GM19455 (cell line): Measurements from ENCODE around the gene ACTL7B.
A peak's percentile ranks its signal among the peaks of the same experiment; 100 is the strongest.
"Not testable (repeated sequence)": the region's sequence is repeated elsewhere in the genome, so short reads cannot be mapped to it uniquely, and the experiment has no call there.

Experiments
- ATAC-seq: cut with Tn5 transposase; IDR thresholded peaks from one replicate; pipeline ENCODE4 v1.9.1; 2021; ENCODE audit not compliant: unreplicated experiment

Gene ACTL7B, protein sequence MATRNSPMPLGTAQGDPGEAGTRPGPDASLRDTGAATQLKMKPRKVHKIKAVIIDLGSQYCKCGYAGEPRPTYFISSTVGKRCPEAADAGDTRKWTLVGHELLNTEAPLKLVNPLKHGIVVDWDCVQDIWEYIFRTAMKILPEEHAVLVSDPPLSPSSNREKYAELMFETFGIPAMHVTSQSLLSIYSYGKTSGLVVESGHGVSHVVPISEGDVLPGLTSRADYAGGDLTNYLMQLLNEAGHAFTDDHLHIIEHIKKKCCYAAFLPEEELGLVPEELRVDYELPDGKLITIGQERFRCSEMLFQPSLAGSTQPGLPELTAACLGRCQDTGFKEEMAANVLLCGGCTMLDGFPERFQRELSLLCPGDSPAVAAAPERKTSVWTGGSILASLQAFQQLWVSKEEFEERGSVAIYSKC

DNA sequence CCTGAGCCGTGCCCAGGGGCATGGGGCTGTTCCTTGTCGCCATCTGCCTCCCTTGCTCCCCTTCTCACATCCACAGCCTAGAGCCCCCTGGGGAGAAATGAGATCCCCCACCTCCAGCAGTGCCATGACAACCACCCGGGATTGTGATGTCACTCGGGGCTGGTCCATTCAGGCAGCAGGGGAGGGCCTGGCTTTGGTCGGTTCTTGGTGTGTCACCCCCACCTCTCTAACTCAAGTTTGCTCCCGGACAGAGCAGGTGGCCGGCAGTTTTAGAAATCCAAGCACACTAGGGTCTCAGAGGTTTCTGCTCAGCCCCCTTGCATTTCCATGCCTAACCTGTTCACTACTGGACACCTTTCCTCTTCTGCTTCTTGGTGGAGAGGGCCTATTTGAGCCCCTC is at the start of gene ACTL7B:
Gene ACTL7B (minus strand): TSS at position 99 of the 400 bp plus-strand sequence. CDS start 56 bp downstream, at position 43.
- ATAC-seq, result no peak

DNA sequence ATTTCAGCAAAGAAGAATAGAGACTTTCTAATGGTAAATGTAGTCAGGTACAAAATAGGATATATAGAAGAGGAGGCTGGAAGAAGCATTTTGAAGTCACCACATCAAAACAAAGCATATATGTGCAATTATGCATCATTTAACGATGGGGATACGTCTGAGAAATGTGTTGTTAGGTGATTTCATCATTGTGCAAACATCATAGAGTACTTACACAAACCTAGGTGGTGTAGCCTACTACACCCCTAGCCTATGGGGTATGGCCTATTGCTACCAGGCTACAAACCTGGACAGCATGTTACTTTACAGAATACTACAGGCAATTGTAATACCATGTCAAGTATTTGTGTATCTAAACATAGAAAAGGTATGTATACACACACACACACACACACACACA is 49.7 kb upstream of the ACTL7B start:
- no peak for ATAC-seq

DNA sequence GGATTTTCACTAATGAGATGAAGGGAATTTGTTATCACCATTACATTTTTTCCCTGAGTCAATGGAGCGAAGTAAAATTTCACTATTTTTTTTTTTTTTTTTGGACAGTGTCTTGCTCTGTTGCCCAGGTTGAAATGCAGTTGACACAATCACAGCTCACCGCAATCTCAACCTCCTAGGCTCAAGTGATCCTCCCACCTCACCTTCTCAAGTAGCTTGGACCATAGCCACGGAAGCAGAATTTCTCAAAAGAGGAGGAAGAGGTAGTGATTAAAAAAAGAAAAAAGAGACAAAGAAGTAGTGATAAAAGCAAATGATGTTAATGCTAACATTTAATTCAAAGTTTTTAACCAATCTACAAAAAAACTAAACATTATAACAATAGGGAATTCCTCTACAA is 48.4 kb upstream of the ACTL7B start:
- ATAC-seq, result no peak

DNA sequence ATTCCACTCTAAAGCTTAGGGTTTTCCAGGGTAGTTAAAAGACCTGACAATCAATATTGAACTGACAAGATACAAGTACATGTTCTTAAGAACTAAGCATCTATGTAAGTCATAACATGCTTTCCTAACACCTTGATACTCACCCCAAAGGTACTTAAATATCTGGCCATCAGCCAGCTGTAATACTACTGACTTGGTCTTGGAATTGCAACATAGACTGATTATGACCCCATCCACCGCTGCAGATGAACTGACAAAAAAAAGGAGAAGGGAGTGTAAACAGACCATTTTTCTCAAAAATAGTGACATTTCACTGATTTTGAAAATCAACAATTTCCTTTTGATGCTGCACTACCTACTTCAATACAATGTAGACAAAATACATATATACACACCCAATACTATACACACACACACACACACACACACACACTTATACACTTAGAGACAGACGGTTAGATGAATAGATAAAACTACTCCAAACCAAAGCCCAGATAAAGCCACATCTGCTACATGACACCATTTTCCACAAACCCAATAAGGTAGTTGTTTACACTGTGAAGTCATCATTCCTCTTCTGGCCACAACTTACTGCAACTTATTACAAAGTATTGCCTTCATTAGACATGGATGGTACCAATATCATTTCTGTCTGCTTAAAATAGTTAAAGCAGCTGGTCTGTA is 47.8 kb upstream of the ACTL7B start:
- no peak for ATAC-seq

DNA sequence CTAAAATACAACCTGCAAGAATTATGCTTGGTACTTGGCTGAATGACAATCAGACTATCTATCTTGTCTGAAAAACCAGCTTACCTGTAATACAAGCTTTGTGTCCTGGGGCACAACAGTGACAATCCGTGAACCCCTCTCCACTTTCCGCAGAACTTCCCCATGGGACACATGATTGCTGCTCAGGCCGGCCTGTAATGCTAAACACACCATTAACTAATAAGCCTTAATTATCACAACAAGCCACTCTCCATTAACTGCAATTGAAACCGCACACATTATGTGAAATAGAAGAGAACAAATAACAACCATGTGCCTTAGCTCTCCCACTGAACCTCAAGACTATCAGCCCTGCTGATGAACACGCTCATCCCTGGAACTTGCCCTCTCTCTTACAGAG is 44.4 kb upstream of the ACTL7B start:
- no peak for ATAC-seq

DNA sequence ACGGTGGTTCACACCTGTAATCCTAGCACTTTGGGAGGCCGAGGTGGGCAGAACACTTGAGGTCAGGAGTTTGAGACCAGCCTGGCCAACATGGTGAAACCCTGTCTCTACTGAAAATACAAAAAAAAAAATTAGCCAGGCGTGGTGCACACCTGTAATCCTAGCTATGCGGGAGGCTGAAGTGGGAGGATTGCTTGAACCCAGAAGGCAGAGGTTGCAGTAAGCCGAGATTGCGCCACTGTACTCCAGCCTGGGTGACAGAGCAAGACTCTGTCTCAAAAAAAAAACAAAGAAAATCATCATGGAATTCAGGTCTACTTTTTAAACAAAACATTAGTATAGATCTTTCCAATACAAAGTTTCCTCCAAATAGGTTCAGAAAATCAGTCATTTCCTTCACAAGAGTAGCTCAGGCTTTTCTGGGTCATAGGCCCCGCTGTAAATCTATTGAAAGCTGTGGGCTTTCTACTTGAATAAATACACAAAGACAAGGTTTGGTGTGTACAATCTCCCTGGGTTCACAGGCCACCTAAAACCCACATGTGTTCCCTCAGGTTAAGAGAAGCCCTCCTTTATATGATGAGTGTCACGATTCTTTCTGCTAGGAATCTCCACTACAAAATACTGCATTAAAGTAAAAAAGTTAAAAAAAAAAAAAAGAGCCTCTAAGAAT is 43.4 kb upstream of the ACTL7B start:
- not testable (repeated sequence) for ATAC-seq

DNA sequence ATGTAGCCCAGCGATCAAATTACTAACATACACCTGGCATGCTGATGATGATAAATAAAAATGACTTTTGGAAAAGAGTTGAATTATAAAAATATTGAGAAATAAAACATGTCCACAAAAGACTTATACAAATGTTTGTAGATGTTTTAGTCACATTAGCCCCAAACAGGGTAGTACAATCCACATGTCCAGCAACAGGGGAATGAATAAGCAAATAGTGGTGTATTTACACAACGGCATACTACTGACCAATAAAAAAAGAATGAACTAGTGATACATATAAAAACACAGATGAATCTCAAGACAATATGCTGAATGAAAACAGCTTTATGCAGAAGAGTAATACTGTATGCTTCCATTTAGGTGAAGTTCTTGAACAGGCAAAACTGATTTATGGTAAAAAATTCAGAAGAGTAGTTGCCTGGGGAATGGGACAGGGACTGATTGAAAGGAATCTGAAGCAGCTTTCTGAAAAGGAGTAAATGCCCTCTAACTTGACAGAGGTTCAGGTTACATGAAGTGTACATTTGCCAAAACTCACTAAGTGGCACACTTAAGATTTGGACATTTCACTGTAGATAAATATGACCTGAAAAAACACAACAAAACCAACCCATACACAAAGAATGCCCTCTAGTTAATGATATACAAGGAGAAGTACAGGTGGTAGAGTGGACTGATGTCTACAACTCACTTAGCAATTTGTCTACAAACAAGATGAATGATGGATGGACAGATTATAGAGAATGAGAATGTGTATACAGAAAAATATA is 41.7 kb upstream of the ACTL7B start:
- ATAC-seq, result no peak

DNA sequence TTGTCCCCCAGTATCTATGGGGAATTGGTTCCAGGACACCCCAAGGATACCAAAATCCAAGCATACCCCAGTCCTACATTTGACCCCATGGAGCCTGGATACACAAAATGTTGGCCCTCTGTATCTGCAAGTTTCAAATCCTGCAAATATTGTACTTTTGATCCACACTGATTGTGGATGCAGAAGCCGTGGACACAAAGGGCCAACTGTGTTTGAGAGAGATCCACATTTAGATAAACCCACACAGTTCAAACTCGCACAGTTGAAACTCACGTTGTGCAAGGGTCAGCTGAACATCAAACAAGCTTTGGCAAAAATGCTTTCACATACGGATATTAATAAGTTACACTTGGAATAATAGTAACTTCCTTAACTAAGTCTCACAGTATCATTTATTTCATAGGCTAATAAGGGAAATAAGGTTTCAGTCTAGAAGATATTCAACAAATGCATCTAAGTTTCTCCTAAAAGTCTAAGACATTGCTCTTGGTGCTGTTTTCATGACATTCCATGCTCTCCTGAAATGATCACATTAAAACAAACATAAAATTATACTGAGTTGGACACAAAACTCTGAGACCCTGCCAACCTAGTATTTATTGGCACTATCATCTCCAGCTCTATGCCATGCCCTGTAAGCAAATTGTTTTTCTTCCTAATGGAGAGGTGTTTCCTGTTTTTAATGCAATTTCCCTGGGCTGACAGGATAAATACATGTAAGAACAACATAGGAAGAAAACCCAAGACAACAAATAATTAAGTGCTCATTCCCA is 38.6 kb upstream of the ACTL7B start:
- ATAC-seq, result no peak

DNA sequence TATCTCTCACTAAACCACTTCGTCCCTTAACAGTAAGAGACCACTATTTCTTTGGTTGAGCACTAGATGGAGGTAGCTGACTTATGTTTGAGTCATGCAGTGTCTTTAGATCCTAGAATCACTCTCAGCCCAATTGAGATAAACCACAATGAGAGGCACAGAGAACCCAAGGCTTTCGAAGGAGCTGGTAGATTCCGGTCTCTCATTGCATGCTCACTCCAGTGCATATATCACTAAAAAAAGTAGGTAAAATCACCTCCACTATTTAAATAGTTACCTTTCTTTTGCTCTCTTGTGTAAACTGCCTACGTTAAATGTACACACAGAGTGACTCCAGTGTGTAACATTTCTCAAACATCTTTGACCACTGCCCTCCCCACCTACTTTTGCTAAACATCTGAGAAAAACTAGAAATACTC is 33.9 kb upstream of the ACTL7B start:
- no peak for ATAC-seq

DNA sequence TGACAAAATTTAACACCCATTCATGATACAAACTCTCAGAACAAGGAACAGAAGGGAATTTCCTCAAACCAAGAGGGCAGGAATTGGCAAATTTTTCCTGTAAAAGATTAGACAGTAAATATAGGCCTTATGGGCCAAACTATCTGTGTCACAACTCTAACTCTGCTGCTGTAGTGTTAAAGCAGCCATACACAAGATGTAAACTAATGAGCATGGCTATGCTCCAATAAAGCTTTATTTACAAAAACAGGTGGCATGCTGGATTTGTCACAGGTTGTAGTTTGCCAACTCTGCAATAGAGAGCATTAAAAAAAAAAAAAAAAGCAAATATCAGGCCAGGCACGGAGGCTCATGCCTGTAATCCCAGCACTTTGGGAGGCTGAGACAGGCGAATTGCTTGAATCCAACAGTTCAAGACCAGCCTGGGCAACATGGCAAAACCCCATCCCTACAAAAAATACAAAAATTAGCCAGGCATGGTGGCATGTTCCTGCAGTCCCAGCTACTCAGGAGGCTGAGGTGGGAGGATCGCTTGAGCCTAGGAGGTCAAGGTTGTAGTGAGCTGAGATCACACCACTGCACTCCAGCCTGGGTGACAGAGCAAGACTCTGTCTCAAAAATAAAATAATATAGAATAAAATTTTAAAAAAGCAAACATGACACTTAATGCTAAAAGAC is 30.9 kb upstream of the ACTL7B start:
- not testable (repeated sequence) for ATAC-seq

DNA sequence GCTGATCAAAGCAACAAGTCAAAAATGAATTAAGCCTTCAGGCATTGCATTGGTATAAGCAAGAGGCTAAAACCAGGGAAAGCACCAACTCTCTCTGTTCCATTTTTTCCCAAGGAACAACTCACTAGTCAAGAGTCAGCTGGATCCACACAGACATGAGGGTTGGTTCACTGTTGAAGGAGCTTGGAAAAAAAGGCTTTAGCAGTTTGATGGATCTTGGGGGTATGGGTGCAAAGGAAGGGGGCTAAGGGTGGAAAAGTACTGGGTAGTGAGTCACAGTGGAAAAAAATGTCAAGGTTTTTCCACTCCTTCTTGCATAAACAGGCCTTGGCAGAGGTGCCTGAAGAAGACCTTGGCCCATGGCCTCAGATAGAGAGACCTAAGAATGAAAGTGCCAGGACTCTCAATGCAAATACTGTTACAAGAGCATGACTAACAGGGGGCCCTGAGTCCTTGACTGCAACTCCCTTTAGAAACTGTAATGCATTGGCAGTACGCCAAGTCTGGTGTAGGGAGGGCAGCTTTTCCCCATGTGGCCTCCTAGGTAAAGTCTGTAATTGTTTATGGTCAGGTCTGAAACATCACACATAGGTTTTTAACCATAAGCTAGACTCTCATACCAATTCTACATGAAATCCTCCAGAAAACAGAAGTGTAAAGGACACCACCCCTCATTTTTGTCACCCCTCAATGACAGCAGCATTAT is 30.0 kb upstream of the ACTL7B start:
- peak; percentile 99 for ATAC-seq

DNA sequence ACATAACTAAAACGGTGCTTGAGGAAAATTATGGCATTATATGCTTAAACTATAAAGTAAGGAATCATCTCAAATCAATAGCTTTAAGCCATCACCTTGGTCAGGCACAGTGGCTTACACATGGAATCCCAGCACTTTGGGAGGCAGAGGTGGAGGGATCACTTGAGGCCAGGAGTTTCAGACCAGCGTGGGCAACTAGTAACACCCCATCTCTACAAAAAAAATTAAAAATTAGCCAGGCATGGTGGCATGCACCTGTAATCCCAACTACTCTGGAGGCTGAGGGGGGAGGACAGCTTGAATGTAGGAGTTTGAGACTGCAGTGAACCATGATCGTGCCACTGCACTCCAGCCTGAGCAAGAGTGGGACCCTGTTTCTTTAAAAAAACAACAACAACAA is 28.9 kb upstream of the ACTL7B start:
- no peak for ATAC-seq

DNA sequence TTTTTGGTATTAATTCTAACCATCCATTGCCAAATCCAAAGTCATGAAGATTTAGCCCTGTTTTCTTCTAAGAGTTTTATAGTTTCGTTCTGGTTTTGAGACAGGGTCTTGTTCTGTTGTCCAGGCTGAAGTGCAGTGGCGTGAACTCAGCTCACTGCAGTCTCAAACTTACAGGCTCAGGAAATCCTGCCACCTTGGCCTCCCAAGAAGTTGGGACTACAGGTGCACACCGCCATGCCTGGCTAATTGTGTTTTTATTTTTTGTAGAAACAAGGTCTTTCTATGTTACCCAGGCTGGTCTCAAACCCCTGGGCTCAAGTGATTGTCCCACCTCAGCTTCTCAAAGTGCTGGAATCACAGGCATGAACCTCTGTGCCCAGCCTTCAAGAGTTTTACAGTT is 27.3 kb upstream of the ACTL7B start:
- no peak for ATAC-seq

DNA sequence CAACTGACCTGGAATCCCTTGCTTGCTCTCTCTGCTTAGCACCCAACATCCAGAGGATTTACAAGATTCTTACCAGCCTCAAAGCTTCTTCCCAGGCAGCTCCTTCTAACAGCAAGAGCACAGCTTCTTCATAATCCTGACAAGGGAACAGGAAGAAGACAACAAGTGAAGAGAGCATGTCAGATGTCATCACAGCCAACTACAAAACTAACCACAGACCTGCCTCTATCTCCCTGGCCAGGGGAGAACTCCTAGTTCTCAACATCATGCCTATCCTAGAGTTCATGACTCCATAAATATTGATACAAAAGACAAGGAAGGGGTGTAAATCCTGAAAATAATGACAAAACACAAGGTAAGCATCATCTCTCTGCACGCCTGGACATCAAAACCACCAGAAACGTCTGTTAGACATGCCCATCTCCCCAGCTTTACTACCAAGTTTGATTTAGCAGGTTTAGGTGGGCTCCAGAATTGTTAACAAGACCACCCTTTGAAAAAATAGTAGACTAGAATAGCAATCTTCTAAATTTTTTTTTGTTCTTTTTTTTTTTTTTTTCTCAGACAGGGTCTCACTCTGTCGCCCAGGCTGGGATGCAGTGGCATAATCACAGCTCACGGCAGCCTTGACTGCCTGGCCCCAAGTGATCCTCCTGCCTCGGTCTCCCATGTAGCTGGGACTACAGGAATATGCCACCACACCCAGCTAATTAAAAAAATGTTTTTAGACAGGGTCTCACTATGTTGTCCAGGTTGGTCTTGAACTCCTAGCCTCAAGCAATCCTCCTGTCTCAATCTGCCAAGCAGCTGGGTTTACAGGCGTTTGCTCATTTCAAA is 26.5 kb upstream of the ACTL7B start:
- ATAC-seq, result no peak

DNA sequence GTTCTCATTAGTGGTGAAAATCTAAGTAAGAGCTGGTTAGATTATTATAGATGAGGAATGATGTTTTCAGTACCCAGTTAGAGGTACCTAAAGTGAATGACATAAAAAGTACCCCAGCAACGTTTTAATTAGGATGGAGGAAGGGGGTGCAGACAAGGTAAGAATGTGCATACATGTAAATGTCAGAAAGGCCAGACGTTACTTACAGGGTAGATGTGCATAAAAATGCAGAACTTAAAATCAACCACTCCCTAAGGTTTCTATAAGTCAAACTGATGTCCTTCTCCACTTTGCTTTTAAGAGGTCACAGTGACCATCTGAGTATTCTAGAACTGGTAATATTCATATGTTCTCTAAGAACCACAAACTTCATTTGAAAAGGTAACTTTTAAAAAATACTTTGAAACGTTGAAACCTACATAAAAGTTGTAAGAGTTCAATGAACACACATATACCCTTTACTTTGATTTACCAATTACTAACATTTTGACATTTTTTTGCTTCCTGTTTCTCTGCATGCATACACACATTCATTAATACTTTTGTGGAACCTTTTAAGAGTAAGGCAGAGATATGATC is 25.0 kb upstream of the ACTL7B start:
- ATAC-seq, result no peak

DNA sequence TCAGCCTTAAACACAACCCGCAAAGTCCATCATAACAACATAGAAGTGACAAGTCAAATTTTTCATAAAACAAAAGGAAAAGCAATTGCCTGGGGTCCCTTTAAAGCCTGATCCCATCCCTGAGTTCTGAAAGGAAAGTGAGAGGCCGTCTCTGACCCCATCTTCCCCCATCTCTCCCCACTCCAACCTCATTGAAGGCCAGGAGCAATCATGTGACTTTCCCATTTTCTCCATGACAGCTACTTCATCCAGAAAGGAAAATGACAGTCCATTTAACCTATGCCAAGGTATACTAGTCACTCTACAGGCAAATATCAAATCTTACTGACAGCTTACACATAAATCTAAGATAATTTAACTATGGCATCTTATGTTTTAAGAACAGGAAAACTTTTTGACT is 21.7 kb upstream of the ACTL7B start:
- no peak for ATAC-seq

DNA sequence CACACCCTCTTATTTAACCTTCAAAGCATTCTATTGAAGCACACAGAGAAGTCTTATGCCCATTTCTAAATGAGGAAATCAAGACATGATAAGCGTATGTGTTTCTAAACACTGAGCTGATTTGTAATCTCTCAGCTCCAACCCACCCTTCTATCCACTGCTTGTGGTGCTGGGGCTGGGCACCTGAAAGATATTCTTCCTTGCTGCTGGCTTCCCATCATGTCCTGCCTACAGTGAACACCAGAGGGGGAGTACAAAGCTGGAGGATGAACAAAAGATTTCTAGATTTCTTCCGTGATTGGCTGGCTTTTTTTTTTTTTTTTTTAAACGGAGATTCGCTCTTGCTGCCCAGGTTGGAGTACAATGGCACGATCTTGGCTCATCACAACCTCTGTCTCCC is 20.6 kb upstream of the ACTL7B start:
- no peak for ATAC-seq
